Heart left ventricle (tissue), 16 donors: ENCODE data around the gene PGBD5. TPM values are rescaled to one million over a fixed set of nuclear protein-coding genes. Genes with fewer than 3 reads are reported as not detected.

ENCODE experiments used
- ATAC-seq, 4 donors: fragments of 200-7000 bp; cut with Tn5 transposase; one replicate each; pipeline ENCODE4 v1.9.1; 2020 to 2022; ENCODE audit warnings: moderate library complexity in 4 of 4, mild to moderate bottlenecking in 3 of 4, moderate number of reproducible peaks in 1 of 4
- DNase-seq, 5 donors: peaks; one replicate each; pipeline ENCODE4 v3.0.0-alpha.2; 2020
- H3K27ac ChIP-seq, 12 donors: fragments of 200-600 bp; sonication (generic) in 4 of 12; one replicate each; pipeline versions ENCODE4 v1.5.0 to v1.8.0; 2016 to 2022; ENCODE audit warnings: mild to moderate bottlenecking in 2 of 12
- H3K27me3 ChIP-seq, 9 donors: fragments of 200-600 bp; sonication (generic) in 2 of 9; one replicate each; pipeline versions ENCODE4 v1.5.1 to v1.8.0; 2016 to 2022; ENCODE audit warnings: mild to moderate bottlenecking in 3 of 9
- H3K36me3 ChIP-seq, 9 donors: fragments of 200-600 bp; sonication (generic) in 2 of 9; one replicate each; pipeline versions ENCODE4 v1.5.0 to v1.8.0; 2018 to 2022; ENCODE audit warnings: mild to moderate bottlenecking in 2 of 9
- H3K4me1 ChIP-seq, 12 donors: fragments of 200-600 bp; sonication (generic) in 4 of 12; one replicate each; pipeline versions ENCODE4 v1.5.0 to v1.8.0; 2016 to 2022; ENCODE audit warnings: mild to moderate bottlenecking in 3 of 12
- H3K4me3 ChIP-seq, 12 donors: fragments of 200-600 bp; sonication (generic) in 4 of 12; one replicate each; pipeline versions ENCODE4 v1.5.0 to v1.8.0; 2017 to 2022; ENCODE audit warnings: mild to moderate bottlenecking in 9 of 12, moderate library complexity in 4 of 12
- H3K9me3 ChIP-seq, 12 donors: fragments of 200-600 bp; sonication (generic) in 4 of 12; one replicate each; pipeline versions ENCODE4 v1.5.0 to v1.8.0; 2016 to 2022; ENCODE audit warnings: mild to moderate bottlenecking in 1 of 12
- CTCF ChIP-seq, 12 donors: fragments of 200-600 bp; sonication (generic) in 4 of 12; IDR thresholded peaks; one replicate each; pipeline versions ENCODE4 v1.5.0 to v1.8.0; 2018 to 2022; ENCODE audit warnings: antibody characterized with exemption in 12 of 12, mild to moderate bottlenecking in 5 of 12
- POLR2A ChIP-seq, 2 donors: fragments of 450-650 bp; IDR thresholded peaks; one replicate each; pipeline ENCODE4 v1.6.1; 2017; ENCODE audit warnings: antibody characterized with exemption in 2 of 2, mild to moderate bottlenecking in 2 of 2, moderate library complexity in 2 of 2
- WGBS, 4 donors: extraction: QIAGEN DNeasy Blood & Tissue Kit in 2 of 4; methylation state at CpG; one replicate each; pipeline versions ENCODE4 v1.1.5 to v1.1.7; 2013 to 2018; 5-methylcytosine and 5-hydroxymethylcytosine counted together
- intact Hi-C, 10 donors: fragments of 100-400 bp; cut with DNase I; formaldehyde crosslinking; loops; one replicate each; pipeline versions ENCODE4 v1.11.1 to v1.14.2; 2022
- polyA plus RNA-seq, 2 donors: library from polyadenylated mRNA; stranded (reverse); fragments of 200-250 nt; gene quantifications; one replicate each; pipeline ENCODE4 v1.2.3, GENCODE V29; 2013
- total RNA-seq, 9 donors: library from RNA; depleted of rRNA in 2 of 9; stranded (reverse); fragments of >200 nt in 2 of 9; fragmentation: NEBNext Ultra II Directional in 3 of 9; extraction: Animal tissue kit (Norgen Biotek cat#: 25700) in 3 of 9; gene quantifications; one replicate each; pipeline versions ENCODE4 v1.1.0 to v1.2.4, GENCODE V29; 2016 to 2023
- donor health status: ischemic (EF 13 %, LVEDD 7.1; RV severe dilation, severe dysfunction).
- donor health status: healthy with polysubstance abuse.
- donor health status: DM: no; HTN: yes; CAD: no.
- donor health status: DM: no; HTN: no; CAD: no.
- donor health status: ischemic (EF 25% LVEDD 6.9; RV normal size, moderate dysfunction).
- donor health status: ischemic (EF 25% LVEDD 5.7; RV mildly dilated, moderate dysfunction).
- donor health status: healthy.
- donor health status: DM: yes; HTN: yes; CAD: no.
- donor health status: ischemic (EF 35%, LVEDD 5.7; RV mildly dilated, moderate dysfunction).
- donor health status: nonischemic (EF 11% LVEDD 7.7; RV severe dilation, severe dysfunction).
- donor health status: DM: yes; HTN: yes; CAD: no.
- donor health status: PGD.
- donor health status: ischemic (EF 29% LVEDD 5.4; RV normal size, mild dysfunction).
- donor health status: nonischemic (EF 23%, LVEDD 6.1; RV moderate dilation, normal function).

Gene PGBD5
- total and polyA plus RNA-seq, 11 donors, result 1.3 to 16.1 (median 6.3) TPM

- Histone ChIP-seq H3K9me3 (no peaks in the 10 kb centered on the region), H3K36me3 (no peaks in the 10 kb centered on the region), H3K4me1 (peaks cover 0 to 16% (median 0%) of the 10 kb centered on the region in 12 donors), H3K27me3 (no peaks in the 10 kb centered on the region), H3K4me3 (no peak overlapping the region), H3K27ac (peak overlapping the region in 2 of 12 donors; percentile 66 to 70)
- intact Hi-C loops, result no loop called here
- ATAC-seq, result no peak
- no peak for DNase-seq
- 89 to 96% (median 95%) methylated on average over 9 of the region's 9 CpGs for WGBS, 4 donors
- no peak for TF ChIP-seq CTCF (IDR thresholded peaks at IDR 0.05)
- no peak for TF ChIP-seq POLR2A (IDR thresholded peaks at IDR 0.05)
These were observed 104.8 kb downstream of the PGBD5 start for GRCh38 chr1:230321341-230321740.

GRCh38 chr1:230320804-230321203 is 105.3 kb downstream of the PGBD5 start:
- Histone ChIP-seq H3K9me3 (no peaks in the 10 kb centered on the region), H3K36me3 (no peaks in the 10 kb centered on the region), H3K4me3 (no peak overlapping the region), H3K4me1 (peaks cover 0 to 16% (median 0%) of the 10 kb centered on the region in 12 donors), H3K27me3 (no peaks in the 10 kb centered on the region), H3K27ac (no peak overlapping the region)
- ATAC-seq (no peak), DNase-seq (no peak)
- intact Hi-C loops, result no loop called here
- no peak for TF ChIP-seq CTCF (IDR thresholded peaks at IDR 0.05)
- WGBS, 4 donors, result 77 to 86% (median 78%) methylated on average over 4 of the region's 4 CpGs

- Histone ChIP-seq H3K9me3 (no peaks in the 10 kb centered on the region), H3K27me3 (no peaks in the 10 kb centered on the region), H3K36me3 (no peaks in the 10 kb centered on the region), H3K4me1 (peaks cover 0 to 16% (median 0%) of the 10 kb centered on the region in 12 donors), H3K4me3 (no peak overlapping the region), H3K27ac (no peak overlapping the region)
- no peak for ATAC-seq
- DNase-seq, result no peak
- WGBS, 4 donors, result 88 to 91% (median 90%) methylated on average over 14 to 17 of the region's 17 CpGs
- TF ChIP-seq POLR2A (IDR thresholded peaks at IDR 0.05) (no peak), CTCF (IDR thresholded peaks at IDR 0.05) (no peak)
- intact Hi-C loops, result loop anchor here in 4 of 10 donors (10.0 kb wide), 2 partner anchors 764 to 1064 kb away; partner anchors contain the start of gene ABCB10 (in 3 of the 4)
These were observed 107.0 kb downstream of the PGBD5 start for GRCh38 chr1:230319014-230319747.
